CD4-positive, alpha-beta memory T cell (primary cell): Measurements from ENCODE around the gene ARL8B. TPM values are rescaled to one million over a fixed set of nuclear protein-coding genes. Genes with fewer than 3 reads are reported as not detected.

ENCODE experiments used
- CTCF ChIA-PET: fragments of 350-600 bp; sonication (Branson Sonifier 250); formaldehyde crosslinking; loops from one replicate; lab custom pipeline; 2021; ENCODE audit warnings: inconsistent platforms; ENCODE audit not compliant: partially characterized antibody; lab: Charles Lee
- POLR2A ChIA-PET: fragments of 350-600 bp; sonication (Branson Sonifier 250); formaldehyde crosslinking; loops from one replicate; lab custom pipeline; 2021; ENCODE audit not compliant: partially characterized antibody; lab: Charles Lee
- DNase-seq, 5 donors: peaks; one replicate each; pipeline versions ENCODE4 v3.0.0 to v3.0.0-alpha.2; 2020 to 2022; ENCODE audit warnings: mixed read lengths in 1 of 5
- H3K27ac ChIP-seq: one replicate; pipeline ENCODE4 v1.7.0; 2013; ENCODE audit warnings: low read depth, low read length
- H3K27me3 ChIP-seq: 2 replicates; pipeline ENCODE4 v1.7.0; 2013; ENCODE audit warnings: mild to moderate bottlenecking, low read length, moderate library complexity; ENCODE audit not compliant: insufficient read depth
- H3K36me3 ChIP-seq: 2 replicates; pipeline ENCODE4 v1.7.0; 2013; ENCODE audit warnings: mild to moderate bottlenecking, low read length, moderate library complexity; ENCODE audit not compliant: insufficient read depth
- H3K4me1 ChIP-seq: 2 replicates; pipeline ENCODE4 v1.7.0; 2013; ENCODE audit warnings: mild to moderate bottlenecking, low read length, moderate library complexity; ENCODE audit not compliant: insufficient read depth
- H3K4me3 ChIP-seq, 2 donors: one replicate each; pipeline ENCODE4 v1.7.0; 2013; ENCODE audit warnings: low read length in 2 of 2, mild to moderate bottlenecking in 1 of 2
- H3K9me3 ChIP-seq, 2 donors: one replicate each; pipeline ENCODE4 v1.7.0; 2013; ENCODE audit warnings: low read length in 2 of 2, control low read depth in 1 of 2; ENCODE audit not compliant: control insufficient read depth in 1 of 2
- H3K27ac Mint-ChIP-seq, 7 donors: one replicate each; pipeline ENCODE4 v1.8.0; 2020 to 2021; ENCODE audit warnings: mixed read lengths in 7 of 7, mild to moderate bottlenecking in 6 of 7, inconsistent platforms in 3 of 7, moderate library complexity in 3 of 7
- H3K27me3 Mint-ChIP-seq, 2 donors: one replicate each; pipeline ENCODE4 v1.8.0; 2020 to 2021; ENCODE audit warnings: mixed read lengths in 2 of 2
- H3K36me3 Mint-ChIP-seq, 2 donors: one replicate each; pipeline ENCODE4 v1.8.0; 2020 to 2021; ENCODE audit warnings: mixed read lengths in 2 of 2, inconsistent platforms in 1 of 2, mild to moderate bottlenecking in 1 of 2
- H3K4me1 Mint-ChIP-seq, 4 donors: one replicate each; pipeline ENCODE4 v1.8.0; 2020 to 2021; ENCODE audit warnings: mixed read lengths in 4 of 4, mild to moderate bottlenecking in 1 of 4
- H3K4me3 Mint-ChIP-seq, 8 donors: one replicate each; pipeline ENCODE4 v1.8.0; 2020 to 2021; ENCODE audit warnings: mixed read lengths in 8 of 8, mild to moderate bottlenecking in 7 of 8, moderate library complexity in 6 of 8, inconsistent platforms in 3 of 8
- H3K9me3 Mint-ChIP-seq, 8 donors: one replicate each; pipeline ENCODE4 v1.8.0; 2020 to 2021; ENCODE audit warnings: mixed read lengths in 8 of 8, mild to moderate bottlenecking in 5 of 8, inconsistent platforms in 3 of 8, moderate library complexity in 1 of 8
- intact Hi-C: fragments of 100-400 bp; cut with micrococcal nuclease; formaldehyde crosslinking; loops from one replicate; pipeline ENCODE4 v1.15.1; 2023
- polyA plus RNA-seq, 2 donors: library from polyadenylated mRNA; unstranded; fragments of 300-500 nt; fragmentation: Illumina TruSeq; gene quantifications; one replicate each; pipeline ENCODE4 v1.2.3, GENCODE V29; 2021
- total RNA-seq, 2 experiments: library from RNA; stranded (reverse); gene quantifications; one replicate each; pipeline ENCODE4 v1.2.3, GENCODE V29; 2021

The ARL8B gene
- total and polyA plus RNA-seq, 4 experiments from 2014 or later = 46.1 to 60.9 (median 58.0) TPM

GRCh38 chr3:5184499-5184898 is 62.4 kb downstream of the ARL8B start:
- no peaks in the 10 kb centered on the region for H3K27me3 Mint-ChIP-seq
- peak overlapping the region in 5 of 7 donors; percentile 24 to 66 (median 29) for H3K27ac Mint-ChIP-seq
- no peak for DNase-seq
- no peak overlapping the region for H3K4me3 Mint-ChIP-seq
- Histone ChIP-seq H3K36me3 (peaks cover 8% of the 10 kb centered on the region), H3K27me3 (no peaks in the 10 kb centered on the region), H3K9me3 (no peaks in the 10 kb centered on the region), H3K4me1 (peaks cover 15% of the 10 kb centered on the region), H3K27ac (no peak overlapping the region), H3K4me3 (no peak overlapping the region)
- ChIA-PET CTCF (interaction anchor here (3.2 kb wide), 1 partner anchor 11 kb away, joined by 14 read pairs; no protein-coding TSS in a partner anchor), POLR2A (interaction anchor here (6.0 kb wide), 1 partner anchor 14 kb away, joined by 206 read pairs; no protein-coding TSS in a partner anchor)
- peaks cover 22 to 39% (median 27%) of the 10 kb centered on the region in 4 donors for H3K4me1 Mint-ChIP-seq
- intact Hi-C loops = loop anchor here (10.0 kb wide), 1 partner anchor 350 kb away; no protein-coding TSS in a partner anchor
- H3K36me3 Mint-ChIP-seq = peaks cover 12 to 24% of the 10 kb centered on the region in 2 donors
- peaks cover 0 to 4% (median 0%) of the 10 kb centered on the region in 8 donors for H3K9me3 Mint-ChIP-seq

- no peak for DNase-seq
- intact Hi-C loops = loop anchor here (5.0 to 10.0 kb wide), 4 partner anchors 48 to 693 kb away; partner anchors contain the start of genes BHLHE40 and ITPR1
- Histone ChIP-seq H3K27ac (no peak overlapping the region), H3K4me3 (no peak overlapping the region), H3K36me3 (peaks cover 2% of the 10 kb centered on the region), H3K4me1 (peaks cover 15% of the 10 kb centered on the region), H3K27me3 (no peaks in the 10 kb centered on the region), H3K9me3 (no peaks in the 10 kb centered on the region)
- H3K36me3 Mint-ChIP-seq = peaks cover 11 to 24% of the 10 kb centered on the region in 2 donors
- H3K27me3 Mint-ChIP-seq = no peaks in the 10 kb centered on the region
- CTCF ChIA-PET = interaction anchor here (3.2 kb wide), 1 partner anchor 10 kb away, joined by 14 read pairs; no protein-coding TSS in a partner anchor
- H3K4me3 Mint-ChIP-seq = no peak overlapping the region
- peaks cover 24 to 44% (median 30%) of the 10 kb centered on the region in 4 donors for H3K4me1 Mint-ChIP-seq
- POLR2A ChIA-PET = interaction anchor here (5.2 to 6.0 kb wide), 2 partner anchors 13 to 62 kb away, joined by 43 to 206 read pairs; partner anchors contain the start of gene ARL8B
- H3K9me3 Mint-ChIP-seq = peaks cover 0 to 4% (median 0%) of the 10 kb centered on the region in 8 donors
- peak overlapping the region in 3 of 7 donors; percentile 29 to 98 (median 53) for H3K27ac Mint-ChIP-seq
Observed at GRCh38 chr3:5185093-5185673, 63.1 kb downstream of the ARL8B start.

- Histone ChIP-seq H3K9me3 (no peaks in the 10 kb centered on the region), H3K27ac (peak overlapping the region; percentile 6), H3K27me3 (no peaks in the 10 kb centered on the region), H3K4me1 (peaks cover 16% of the 10 kb centered on the region), H3K4me3 (no peak overlapping the region), H3K36me3 (no peaks in the 10 kb centered on the region)
- intact Hi-C loops = loop anchor here (5.0 to 10.0 kb wide), 4 partner anchors 49 to 694 kb away; partner anchors contain the start of genes BHLHE40 and ITPR1
- Mint-ChIP-seq H3K36me3 (peaks cover 11 to 21% of the 10 kb centered on the region in 2 donors), H3K4me1 (peaks cover 25 to 46% (median 32%) of the 10 kb centered on the region in 4 donors), H3K27me3 (no peaks in the 10 kb centered on the region), H3K9me3 (peaks cover 0 to 4% (median 0%) of the 10 kb centered on the region in 8 donors), H3K27ac (peak overlapping the region; percentile 32 to 98 (median 92)), H3K4me3 (peak overlapping the region; percentile 39 to 94 (median 90))
- CTCF ChIA-PET = interaction anchor here (0.7 to 3.2 kb wide), 4 partner anchors 9 to 65 kb away, joined by 3 to 14 read pairs (median 6); no protein-coding TSS in a partner anchor
- no peak for DNase-seq
- POLR2A ChIA-PET = interaction anchor here (0.6 to 6.0 kb wide), 8 partner anchors 12 to 693 kb away, joined by 3 to 206 read pairs (median 4); partner anchors contain the start of genes ARL8B, BHLHE40 and ITPR1
Observed at GRCh38 chr3:5186089-5186857, 64.2 kb downstream of the ARL8B start.

- no peaks in the 10 kb centered on the region for H3K27me3 Mint-ChIP-seq
- peaks cover 24 to 46% (median 32%) of the 10 kb centered on the region in 4 donors for H3K4me1 Mint-ChIP-seq
- Histone ChIP-seq H3K9me3 (no peaks in the 10 kb centered on the region), H3K36me3 (no peaks in the 10 kb centered on the region), H3K4me3 (peak overlapping the region; percentile 55 to 63), H3K4me1 (peaks cover 16% of the 10 kb centered on the region), H3K27me3 (no peaks in the 10 kb centered on the region), H3K27ac (peak overlapping the region; percentile 87)
- DNase-seq = no peak
- peak overlapping the region; percentile 91 to 98 (median 96) for H3K27ac Mint-ChIP-seq
- peaks cover 0 to 4% (median 0%) of the 10 kb centered on the region in 8 donors for H3K9me3 Mint-ChIP-seq
- intact Hi-C loops = loop anchor here (1.0 to 10.0 kb wide), 5 partner anchors 50 to 695 kb away; partner anchors contain the start of genes ARL8B, BHLHE40 and ITPR1
- peaks cover 11 to 21% of the 10 kb centered on the region in 2 donors for H3K36me3 Mint-ChIP-seq
- ChIA-PET POLR2A (interaction anchor here (0.6 to 6.0 kb wide), 7 partner anchors 11 to 694 kb away, joined by 3 to 206 read pairs (median 4); partner anchors contain the start of genes ARL8B, BHLHE40 and ITPR1), CTCF (interaction anchor here (1.5 to 3.2 kb wide), 4 partner anchors 9 to 66 kb away, joined by 3 to 14 read pairs (median 6); no protein-coding TSS in a partner anchor)
- H3K4me3 Mint-ChIP-seq = peak overlapping the region; percentile 89 to 95 (median 93)
Observed at GRCh38 chr3:5186858-5187155, 64.7 kb downstream of the ARL8B start.

- Histone ChIP-seq H3K4me1 (peaks cover 16% of the 10 kb centered on the region), H3K36me3 (no peaks in the 10 kb centered on the region), H3K27me3 (no peaks in the 10 kb centered on the region), H3K9me3 (no peaks in the 10 kb centered on the region), H3K27ac (peak within 1 kb of the TSS; percentile 87), H3K4me3 (peak within 1 kb of the TSS; percentile 80 to 85)
- ChIA-PET POLR2A (interaction anchor here (0.6 to 6.0 kb wide), 13 partner anchors 10 to 694 kb away, joined by 3 to 206 read pairs (median 4); partner anchors contain the start of genes ARL8B, BHLHE40 and ITPR1), CTCF (interaction anchor here (1.5 to 3.2 kb wide), 5 partner anchors 8 to 66 kb away, joined by 3 to 19 read pairs (median 8); no protein-coding TSS in a partner anchor)
- DNase-seq = peak; percentile 92 to 94 (median 93)
- Mint-ChIP-seq H3K36me3 (peaks cover 8 to 26% of the 10 kb centered on the region in 2 donors), H3K4me1 (peaks cover 26 to 46% (median 32%) of the 10 kb centered on the region in 4 donors), H3K4me3 (peak within 1 kb of the TSS; percentile 93 to 100 (median 98)), H3K27ac (peak within 1 kb of the TSS; percentile 98 to 99 (median 99)), H3K9me3 (peaks cover 0 to 4% (median 0%) of the 10 kb centered on the region in 8 donors), H3K27me3 (no peaks in the 10 kb centered on the region)
- intact Hi-C loops = loop anchor here (1.0 to 10.0 kb wide), 5 partner anchors 50 to 695 kb away; partner anchors contain the start of genes ARL8B, BHLHE40 and ITPR1
Observed at GRCh38 chr3:5187156-5187919, 65.2 kb downstream of the ARL8B start, which contains the start of gene EDEM1. TSS of gene EDEM1 (plus strand) at chr3:5187707. CDS start at chr3:5187806, 99 bp downstream.
